GM19099 (cell line): ENCODE data around the gene PDRG1.

Experiments
- POLR2A ChIP-seq: IDR thresholded peaks from 3 replicates; pipeline ENCODE4 v1.6.1; 2011; ENCODE audit warnings: low read depth; ENCODE audit not compliant: insufficient read length; ENCODE audit errors: extremely low read depth

Gene PDRG1

GRCh38 chr20:31908424-31908823 is 43.4 kb downstream of the PDRG1 start:
- no peak for TF ChIP-seq POLR2A

DNA sequence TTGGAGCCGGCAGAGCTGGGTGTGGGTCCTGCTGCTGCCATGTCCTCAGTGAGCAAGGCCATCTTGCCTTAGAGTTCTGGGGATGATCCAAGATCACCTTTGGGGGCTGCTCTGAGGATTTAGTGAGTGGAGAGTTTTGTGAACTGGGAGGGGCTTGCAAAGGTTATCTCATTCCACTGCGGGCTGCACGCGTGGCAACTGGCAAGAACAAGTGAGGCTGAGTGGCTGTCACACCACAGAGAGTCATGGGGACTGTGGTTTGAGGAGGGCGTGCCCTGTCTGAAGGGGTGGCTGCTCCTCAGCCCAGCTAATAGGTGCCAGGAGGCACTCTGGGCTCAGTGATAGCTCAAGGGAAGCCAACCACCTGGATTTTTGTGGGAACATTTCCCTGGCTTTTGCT is 43.8 kb downstream of the PDRG1 start:
- no peak for TF ChIP-seq POLR2A

- no peak for TF ChIP-seq POLR2A
These were observed 44.8 kb downstream of the PDRG1 start for GRCh38 chr20:31907046-31907445.

GRCh38 chr20:31906001-31906400 is 45.8 kb downstream of the PDRG1 start:
- no peak for TF ChIP-seq POLR2A

DNA sequence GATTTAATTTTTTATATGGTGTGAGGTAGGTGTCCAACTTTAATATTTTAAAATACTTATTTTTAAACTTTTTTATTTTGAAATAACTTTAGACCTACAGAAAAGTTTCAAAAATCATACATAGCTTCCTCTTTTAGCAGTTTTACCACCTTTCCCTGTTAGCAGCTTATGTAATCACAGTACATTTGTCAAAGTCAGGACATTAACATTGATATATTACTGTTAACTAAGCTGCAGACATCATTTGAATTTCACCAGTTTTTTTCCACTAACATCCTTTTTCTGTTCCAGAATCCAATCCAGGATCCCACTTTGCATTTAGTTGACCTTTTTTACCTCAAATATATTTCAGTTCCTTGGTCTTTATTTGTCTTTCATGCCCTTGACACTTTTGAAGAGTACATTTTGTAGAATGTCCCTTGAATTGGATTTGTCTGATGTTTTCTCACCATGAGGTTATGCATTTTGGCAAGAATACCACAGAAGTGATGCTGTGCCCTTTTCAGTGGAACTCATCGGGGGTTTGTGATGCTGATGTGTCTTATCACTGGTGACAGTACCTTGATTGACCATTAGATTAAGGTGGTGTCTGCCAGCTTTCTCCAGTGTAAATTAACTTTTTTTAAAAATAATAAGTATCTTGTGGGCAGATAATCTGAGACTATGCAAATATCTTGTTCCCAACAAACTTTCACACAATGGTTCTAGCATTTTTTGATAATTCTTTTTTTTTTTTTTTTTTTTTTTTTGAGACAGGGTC is 48.0 kb downstream of the PDRG1 start:
- no peak for TF ChIP-seq POLR2A

DNA sequence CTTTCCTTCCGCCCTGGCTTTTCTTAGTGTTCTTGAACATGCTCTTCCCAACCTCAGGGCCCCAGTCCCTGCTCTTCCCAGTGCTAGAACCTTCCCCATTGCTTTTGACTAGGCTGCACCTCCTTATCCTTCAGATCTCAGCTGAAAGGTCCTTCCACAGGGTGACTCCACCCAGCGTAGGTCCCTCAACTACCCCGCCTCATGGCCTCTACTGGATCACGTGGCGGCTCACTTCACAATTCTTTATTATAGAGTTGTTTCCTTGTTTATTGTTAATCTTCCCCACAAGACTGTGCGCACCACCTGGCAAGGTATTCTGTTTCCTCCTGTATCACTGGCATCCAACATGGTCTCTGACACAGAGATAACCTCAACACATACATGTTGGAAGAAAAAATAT is 50.2 kb downstream of the PDRG1 start:
- no peak for TF ChIP-seq POLR2A

- no peak for TF ChIP-seq POLR2A
These were observed 54.3 kb downstream of the PDRG1 start for GRCh38 chr20:31897541-31897940.

DNA sequence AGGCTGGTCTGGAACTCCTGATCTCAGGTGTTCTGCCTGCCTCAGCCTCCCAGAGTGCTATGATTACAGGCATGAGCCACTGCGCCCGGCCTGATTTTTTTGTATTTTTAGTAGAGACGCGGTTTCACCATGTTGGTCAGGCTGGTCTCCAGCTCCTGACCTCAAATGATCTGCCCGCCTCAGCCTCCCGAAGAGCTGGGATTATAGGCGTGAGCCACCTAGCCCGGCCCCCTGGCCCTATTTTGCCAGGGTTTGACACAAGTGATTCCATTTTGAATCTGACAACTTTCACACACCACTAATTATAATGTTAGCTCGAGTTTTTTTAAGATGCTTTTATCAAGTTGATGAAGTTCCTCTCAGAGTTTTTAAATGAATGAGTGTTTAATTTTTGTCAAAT is 55.8 kb downstream of the PDRG1 start:
- TF ChIP-seq POLR2A = no peak

DNA sequence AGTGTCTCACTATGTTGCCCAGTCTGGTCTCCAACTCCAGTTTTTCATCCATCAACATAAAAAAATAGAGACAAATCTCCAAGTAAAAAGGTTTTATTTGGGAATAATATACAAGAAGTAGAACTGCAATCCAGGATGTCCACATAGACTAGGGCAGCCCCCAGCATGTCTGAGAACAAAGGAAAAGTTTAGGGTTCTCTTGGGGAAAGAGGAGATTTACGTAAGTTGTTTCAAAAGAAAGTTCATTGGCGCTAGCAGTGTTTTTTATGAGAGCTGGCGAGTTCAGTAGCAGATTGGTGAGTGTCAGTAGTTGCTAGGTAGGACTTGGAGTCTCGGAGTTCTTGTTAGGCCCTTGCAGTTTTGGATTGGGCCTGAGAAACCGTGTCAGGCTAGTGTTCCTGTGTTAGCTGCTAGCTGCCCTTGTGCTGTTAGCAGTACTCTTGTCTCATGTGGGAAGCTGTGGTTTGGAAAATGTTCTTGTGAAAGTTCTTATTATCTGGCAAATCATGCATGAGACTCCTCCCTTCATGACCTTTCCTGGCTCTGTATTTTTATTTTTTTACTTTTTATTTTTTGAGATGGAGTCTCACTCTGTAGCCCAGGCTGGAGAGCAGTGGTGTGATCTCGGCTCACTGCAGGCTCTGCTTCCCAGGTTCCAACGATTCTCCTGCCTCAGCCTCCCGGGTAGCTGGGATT is 56.7 kb downstream of the PDRG1 start:
- TF ChIP-seq POLR2A = peak; percentile 50
